HS-27A (cell line): ENCODE results near the gene FXN.
"Not testable (repeated sequence)": the region's sequence is repeated elsewhere in the genome, so short reads cannot be mapped to it uniquely, and the experiment has no call there.

Experiments
- DNase-seq: peaks from one replicate; pipeline ENCODE4 v3.0.0-alpha.2; 2012; ENCODE audit warnings: low read depth, missing footprints

Gene FXN

GRCh38 chr9:69104830-69105527 is 69.4 kb downstream of the FXN start:
- DNase-seq, result no peak

GRCh38 chr9:69107771-69108170 is 72.2 kb downstream of the FXN start:
- no peak for DNase-seq

DNA sequence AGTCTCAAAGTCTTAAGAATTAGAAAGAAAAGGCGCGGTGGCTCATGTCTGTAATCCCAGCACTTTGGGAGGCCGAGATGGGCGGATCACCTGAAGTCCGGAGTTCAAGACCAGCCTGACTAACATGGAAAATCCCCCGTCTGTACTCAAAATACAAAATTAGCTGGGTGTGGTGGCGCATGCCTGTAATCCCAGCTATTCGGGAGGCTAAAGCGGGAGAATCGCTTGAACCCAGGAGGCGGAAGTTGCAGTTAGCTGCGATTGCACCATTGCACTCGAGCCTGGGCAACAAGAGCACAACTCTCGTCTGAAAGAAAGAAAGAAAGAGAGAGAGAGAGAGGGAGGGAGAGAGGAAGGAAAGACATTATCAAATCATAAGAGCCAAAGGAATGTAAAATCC is 73.2 kb downstream of the FXN start:
- DNase-seq, result not testable (repeated sequence)

GRCh38 chr9:69109152-69109551 is 73.6 kb downstream of the FXN start:
- DNase-seq, result no peak

DNA sequence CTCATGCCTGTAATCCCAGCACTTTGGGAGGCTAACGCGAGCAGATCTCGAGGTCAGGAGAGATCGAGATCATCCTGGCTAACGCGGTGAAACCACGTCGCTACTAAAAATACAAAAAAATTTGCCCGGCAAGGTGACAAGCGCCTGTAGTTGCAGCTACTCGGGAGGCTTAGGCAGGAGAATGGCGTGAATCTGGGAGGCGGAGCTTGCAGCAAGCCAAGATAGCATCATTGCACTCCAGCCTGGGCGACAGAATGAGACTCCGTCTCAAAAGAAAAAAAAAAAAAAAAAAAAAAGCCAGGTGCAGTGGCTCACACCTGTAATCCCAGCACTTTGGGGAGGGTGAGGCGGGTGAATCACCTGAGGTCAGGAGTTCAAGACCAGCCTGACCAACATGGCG is 77.1 kb downstream of the FXN start:
- DNase-seq, result not testable (repeated sequence)

DNA sequence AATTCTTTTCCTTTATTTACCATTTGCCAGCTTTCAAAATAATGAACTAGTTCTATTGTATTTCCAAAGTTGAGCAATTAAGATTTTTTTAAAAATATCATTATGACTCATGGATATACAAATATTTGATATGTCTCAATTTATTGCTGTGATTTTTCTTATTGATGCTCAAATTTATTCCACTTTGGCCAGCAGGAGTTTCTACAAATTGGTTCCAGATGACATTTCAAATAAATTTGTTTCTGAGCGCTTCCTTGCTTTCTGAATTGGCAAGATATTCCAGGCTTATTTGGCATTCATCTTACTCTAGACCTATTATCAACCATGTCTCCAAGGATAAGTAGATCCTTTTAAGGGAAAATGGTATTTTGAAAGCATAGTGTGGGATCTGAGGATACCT is 80.1 kb downstream of the FXN start:
- DNase-seq, result no peak

DNA sequence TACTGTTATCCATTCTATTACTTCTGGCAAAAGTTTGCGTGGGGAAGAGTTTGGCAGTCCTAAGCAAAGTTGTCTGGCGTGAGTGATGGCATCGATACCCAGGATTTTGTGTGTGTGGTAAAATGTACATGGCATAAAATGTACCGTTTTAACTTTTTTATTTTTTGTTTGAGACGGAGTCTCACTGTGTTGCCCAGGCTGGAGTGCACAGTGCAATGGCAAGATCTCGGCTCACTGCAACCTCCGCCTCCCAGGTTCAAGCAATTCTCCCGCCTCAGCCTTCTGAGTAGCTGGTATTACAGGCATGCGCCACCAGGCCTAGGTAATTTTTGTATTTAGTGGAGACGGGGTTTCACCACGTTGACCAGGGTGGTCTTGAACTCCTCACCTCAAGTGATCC is 83.1 kb downstream of the FXN start:
- no peak for DNase-seq

DNA sequence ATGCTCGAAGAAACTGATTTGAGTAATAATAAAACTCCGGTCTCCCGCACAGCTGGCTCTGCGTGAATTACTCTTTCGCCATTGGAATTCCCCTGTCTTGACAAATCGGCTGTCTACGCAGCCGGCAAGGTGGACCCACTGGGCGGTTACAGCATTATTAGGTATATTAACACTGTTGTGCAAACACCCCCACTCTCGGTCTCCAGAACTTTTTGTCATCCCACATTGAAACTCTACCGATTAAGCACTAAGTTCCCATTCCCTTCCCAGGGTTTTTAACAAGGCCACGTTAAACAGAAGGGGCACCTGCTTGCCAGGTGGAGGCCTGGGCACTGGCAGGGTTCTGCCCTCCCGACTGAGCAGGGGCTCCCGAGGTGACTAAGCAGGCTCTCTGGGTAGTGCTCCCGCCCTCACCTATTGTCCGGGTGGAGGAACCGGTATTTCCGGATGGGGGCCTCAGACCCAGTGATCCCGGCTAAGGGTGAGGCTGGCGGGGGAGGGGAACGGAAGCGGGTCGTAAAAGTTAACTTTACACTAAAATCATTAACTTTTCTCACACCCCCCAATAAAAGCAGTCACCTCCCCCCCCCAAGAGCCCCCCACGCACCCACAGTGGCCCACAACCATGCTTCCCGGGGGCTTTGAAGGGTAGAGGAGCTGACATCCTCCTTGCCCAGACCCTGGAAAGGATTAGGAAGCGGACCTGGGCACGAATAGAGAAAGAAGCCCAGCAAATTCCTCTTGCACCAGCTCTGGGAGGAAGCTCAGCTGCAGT is 85.0 kb downstream of the FXN start:
- no peak for DNase-seq

- DNase-seq, result no peak
Observed at GRCh38 chr9:69121155-69122081, 85.9 kb downstream of the FXN start.

DNA sequence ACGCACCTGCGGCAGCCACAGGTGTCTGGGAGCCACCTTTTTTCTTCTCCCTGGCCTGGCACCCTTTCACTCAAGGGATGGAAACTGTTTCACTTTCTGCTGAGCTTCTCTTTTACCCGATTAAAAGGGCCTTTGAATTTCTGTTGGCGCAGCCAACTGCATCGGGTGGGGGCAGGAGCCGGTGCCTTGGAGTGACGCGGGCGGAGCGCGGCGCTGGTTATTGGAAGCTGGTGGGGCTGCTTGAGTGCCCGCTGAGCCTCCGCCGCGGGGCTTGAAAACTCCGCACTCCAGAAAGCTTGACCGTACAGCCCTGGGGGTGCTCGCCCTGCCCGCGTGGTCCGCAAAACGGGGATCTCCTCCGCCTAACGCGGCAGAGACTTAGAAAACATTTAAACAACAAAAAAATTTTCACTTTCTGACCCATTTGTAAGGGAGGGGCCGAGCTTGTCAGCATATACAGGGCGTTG is 86.6 kb downstream of the FXN start:
- no peak for DNase-seq

- peak; percentile 46 for DNase-seq
Observed at GRCh38 chr9:69122549-69123141, 87.1 kb downstream of the FXN start.

GRCh38 chr9:69130456-69131441 is 95.2 kb downstream of the FXN start:
- no peak for DNase-seq

DNA sequence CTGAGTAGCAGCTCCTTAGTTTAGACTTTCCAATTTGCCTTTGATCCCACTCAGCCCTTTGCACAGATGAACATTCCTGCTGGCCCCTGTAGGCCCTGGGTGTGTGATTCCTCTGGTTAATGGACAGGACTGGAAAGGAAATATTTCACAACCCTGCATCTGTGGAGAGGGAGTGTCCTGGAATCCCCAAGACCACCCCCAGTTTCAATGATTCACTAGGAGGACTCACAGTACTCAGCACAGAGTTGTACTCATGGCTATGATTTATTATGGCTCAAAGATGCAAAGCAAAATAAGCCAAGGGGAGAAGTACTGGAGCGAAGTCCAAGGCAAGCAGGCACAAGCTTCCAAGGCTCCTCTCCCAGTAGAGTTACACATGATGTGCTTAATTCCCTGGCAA is 96.1 kb downstream of the FXN start:
- no peak for DNase-seq

GRCh38 chr9:69132361-69132760 is 96.8 kb downstream of the FXN start:
- no peak for DNase-seq

DNA sequence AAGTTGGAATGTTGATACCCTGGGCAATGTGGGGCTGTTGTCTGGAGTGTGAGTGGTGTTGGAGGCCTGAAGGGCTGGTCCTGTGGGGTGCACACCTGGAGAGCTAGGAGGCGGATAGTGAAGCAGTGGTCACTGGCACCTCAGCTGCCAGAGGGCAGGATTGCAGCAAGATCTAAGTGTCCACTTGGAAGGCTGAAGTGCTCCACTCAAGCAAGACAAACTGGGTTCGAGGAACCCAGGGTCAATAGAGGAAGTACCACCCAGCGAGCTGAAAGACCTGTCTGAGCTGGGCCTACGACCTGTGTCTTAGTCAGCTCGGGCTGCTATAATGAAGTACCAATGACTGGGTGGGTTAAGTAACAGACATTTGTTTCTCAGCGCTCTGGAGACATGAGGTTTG is 98.9 kb downstream of the FXN start:
- DNase-seq, result no peak

DNA sequence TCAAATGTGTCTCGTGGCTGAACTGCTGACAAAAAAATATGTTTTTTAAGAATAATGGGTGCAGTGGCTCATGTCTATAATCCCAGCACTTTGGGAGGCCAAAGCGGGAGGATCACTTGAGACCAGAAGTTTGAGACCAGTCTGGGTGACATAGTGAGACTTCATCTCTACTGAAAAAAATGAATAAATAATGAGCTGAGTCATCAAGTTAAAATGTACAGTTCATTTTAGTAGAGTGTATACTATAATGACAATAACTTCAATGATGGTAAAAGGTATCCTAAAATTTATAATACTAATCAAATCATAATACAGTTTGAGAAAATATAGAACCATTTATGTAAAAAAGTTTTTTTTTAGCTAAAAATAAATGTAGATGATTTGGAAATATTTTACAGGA is 100.6 kb downstream of the FXN start:
- DNase-seq, result no peak

DNA sequence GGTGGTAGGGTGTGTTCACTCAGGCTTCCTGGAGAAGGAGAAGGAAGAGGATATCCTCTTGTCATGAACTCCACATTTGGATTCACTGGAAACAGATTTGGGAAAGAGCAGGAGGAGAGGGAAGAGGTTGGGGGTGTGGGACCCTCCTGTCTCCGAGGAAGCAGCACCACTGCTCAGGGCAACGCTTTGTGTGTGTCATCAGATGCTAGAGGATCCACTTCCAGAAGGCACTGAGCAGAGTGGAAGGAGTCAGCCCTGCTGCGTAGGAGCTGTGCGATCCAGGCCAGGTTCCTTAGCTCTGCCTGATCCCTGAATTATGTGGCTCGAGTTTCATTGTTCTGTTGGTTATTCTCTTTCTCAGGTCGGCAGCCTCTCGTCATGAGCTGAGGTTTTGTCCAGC is 101.2 kb downstream of the FXN start:
- no peak for DNase-seq

DNA sequence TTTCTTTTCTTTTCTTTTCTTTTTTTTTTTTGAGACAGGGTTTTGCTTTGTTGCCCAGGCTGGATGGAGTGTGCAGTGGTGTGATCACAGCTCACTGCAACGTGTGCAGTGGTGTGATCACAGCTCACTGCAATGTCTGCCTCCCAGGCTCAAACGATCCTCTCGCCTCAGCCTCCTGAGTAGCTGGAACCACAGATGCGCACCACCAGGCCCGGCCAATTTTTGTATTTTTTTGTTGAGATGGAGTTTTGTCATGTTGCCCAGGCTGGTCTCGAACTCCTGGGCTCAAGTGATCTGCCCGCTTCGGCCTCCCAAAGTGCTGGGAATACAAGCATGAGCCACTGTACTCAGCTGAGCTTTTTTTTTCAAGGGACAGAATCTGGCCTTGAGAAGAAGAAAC is 101.8 kb downstream of the FXN start:
- DNase-seq, result no peak

DNA sequence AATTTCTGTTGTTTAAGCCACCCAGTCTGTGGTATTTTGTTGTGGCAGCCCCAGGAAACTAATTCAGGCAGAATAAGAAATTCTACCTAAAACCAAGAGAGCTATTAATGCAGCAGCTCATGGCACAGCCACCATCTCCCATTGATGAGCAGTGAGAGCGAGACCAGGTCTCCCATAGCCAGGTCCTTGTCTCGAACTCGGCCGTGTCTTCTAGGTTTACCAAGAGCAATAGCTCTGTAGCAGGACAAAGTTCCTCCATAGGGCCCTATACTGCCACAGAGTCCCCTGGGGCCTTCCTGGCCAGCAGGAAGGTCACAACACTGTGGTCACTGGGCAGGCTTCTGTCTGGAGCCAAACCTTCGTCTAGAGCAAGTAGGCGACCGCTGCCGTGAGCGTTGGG is 104.0 kb downstream of the FXN start:
- DNase-seq, result no peak

- DNase-seq, result no peak
Observed at GRCh38 chr9:69140123-69140735, 104.7 kb downstream of the FXN start.
